Limb (tissue), 2 donors: ENCODE data around the gene PPP3CB.
A peak's percentile ranks its signal among the peaks of the same experiment; 100 is the strongest.

ENCODE experiments used
- DNase-seq, 2 donors: peaks; one replicate each; pipeline ENCODE4 v3.0.0-alpha.2; 2016; ENCODE audit errors: extremely low spot score in 2 of 2

Gene PPP3CB

GRCh38 chr10:73485320-73485719, 10.5 kb downstream of the PPP3CB start:
- no peak for DNase-seq

GRCh38 chr10:73480158-73480557, 15.7 kb downstream of the PPP3CB start:
- no peak for DNase-seq

GRCh38 chr10:73478636-73479035, 17.2 kb downstream of the PPP3CB start:
- DNase-seq: no peak

GRCh38 chr10:73471226-73471625, 24.6 kb downstream of the PPP3CB start:
- DNase-seq: no peak

GRCh38 chr10:73469579-73469978, 26.2 kb downstream of the PPP3CB start:
- DNase-seq: no peak

- no peak for DNase-seq
Observed at GRCh38 chr10:73467206-73467605, 28.6 kb downstream of the PPP3CB start.

GRCh38 chr10:73465978-73466726, 29.7 kb downstream of the PPP3CB start:
- no peak for DNase-seq

- no peak for DNase-seq
Observed at GRCh38 chr10:73460897-73461296, 34.9 kb downstream of the PPP3CB start.

- DNase-seq: no peak
Observed at GRCh38 chr10:73459683-73460314, 36.0 kb downstream of the PPP3CB start.

GRCh38 chr10:73456187-73456890, 39.5 kb downstream of the PPP3CB start:
- DNase-seq: no peak

GRCh38 chr10:73449113-73449512, 46.7 kb downstream of the PPP3CB start:
- DNase-seq: no peak

- no peak for DNase-seq
Observed at GRCh38 chr10:73448384-73448783, 47.4 kb downstream of the PPP3CB start.

- DNase-seq: no peak
Observed at GRCh38 chr10:73446926-73447325, 48.9 kb downstream of the PPP3CB start.

GRCh38 chr10:73444457-73444856, 51.4 kb downstream of the PPP3CB start:
- no peak for DNase-seq

- DNase-seq: no peak
Observed at GRCh38 chr10:73439605-73440312, 56.1 kb downstream of the PPP3CB start.

GRCh38 chr10:73439055-73439454, 56.8 kb downstream of the PPP3CB start:
- DNase-seq: no peak

GRCh38 chr10:73433538-73433867, 62.3 kb downstream of the PPP3CB start, which contains the start of gene MSS51:
TSS of gene MSS51 (minus strand) at chr10:73433561. CDS start at chr10:73428284, 5,277 bp downstream.
- DNase-seq: peak in 1 of 2 donors; percentile 40

GRCh38 chr10:73432646-73433537, 62.9 kb downstream of the PPP3CB start:
- no peak for DNase-seq

- DNase-seq: no peak
Observed at GRCh38 chr10:73426318-73426717, 69.5 kb downstream of the PPP3CB start.

- DNase-seq: no peak
Observed at GRCh38 chr10:73424478-73424877, 71.3 kb downstream of the PPP3CB start.

- DNase-seq: no peak
Observed at GRCh38 chr10:73423309-73423708, 72.5 kb downstream of the PPP3CB start.
